HTERT RPE-1 (cell line): ENCODE measurements around the gene TTC21B.
"Not testable (repeated sequence)": the region's sequence is repeated elsewhere in the genome, so short reads cannot be mapped to it uniquely, and the experiment has no call there.

ENCODE experiments used
- in situ Hi-C: fragments of 300-500 bp; cut with MboI; formaldehyde crosslinking; loops from 4 replicates; pipeline ENCODE4 v1.14.3; 2020; ENCODE audit warnings: low sequenced_read_pairs

TTC21B gene

GRCh38 chr2:165953655-165954606 lies at the start of gene TTC21B:
TSS of gene TTC21B (minus strand) at chr2:165953776. CDS start at chr2:165953705, 71 bp downstream.
- in situ Hi-C loops = no loop called here

DNA sequence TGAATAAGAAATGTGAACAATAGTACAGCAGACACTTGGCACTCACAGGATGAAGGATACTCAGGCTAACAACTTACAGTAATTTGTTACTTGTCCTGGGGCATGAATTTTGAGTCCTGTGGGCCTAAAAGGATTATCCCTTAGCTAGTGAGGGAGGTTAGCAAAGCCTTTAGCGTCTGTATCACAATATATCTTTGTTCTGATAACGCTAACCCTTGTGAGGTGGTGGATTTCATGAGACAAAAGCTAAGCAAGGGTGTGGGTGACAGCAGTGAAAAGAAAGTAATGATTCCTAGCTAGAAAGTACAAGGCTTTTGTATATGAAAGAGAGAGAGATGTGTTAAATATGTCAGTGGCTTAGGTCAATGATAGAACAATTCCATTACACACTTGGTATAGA lies 46.8 kb upstream of the TTC21B start:
- in situ Hi-C loops = no loop called here

DNA sequence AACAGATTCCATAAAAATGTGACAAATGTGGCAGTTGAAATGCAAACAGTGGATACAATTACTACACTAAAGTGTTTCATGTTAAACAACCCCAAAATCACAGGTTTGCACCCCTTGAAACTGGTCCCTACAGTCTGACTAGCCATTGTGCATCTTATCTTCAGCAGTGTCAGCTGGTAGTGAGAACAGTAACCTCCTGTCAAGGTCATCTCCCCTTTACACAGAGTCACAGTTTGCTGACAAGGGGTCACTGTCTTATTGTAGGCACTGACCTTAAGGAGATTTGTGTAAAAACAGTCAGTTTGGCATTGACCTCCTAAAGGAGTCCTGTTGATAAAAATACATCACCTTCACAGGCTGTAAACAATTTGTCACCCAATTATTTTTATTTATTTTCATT lies 37.3 kb upstream of the TTC21B start:
- in situ Hi-C loops = no loop called here

DNA sequence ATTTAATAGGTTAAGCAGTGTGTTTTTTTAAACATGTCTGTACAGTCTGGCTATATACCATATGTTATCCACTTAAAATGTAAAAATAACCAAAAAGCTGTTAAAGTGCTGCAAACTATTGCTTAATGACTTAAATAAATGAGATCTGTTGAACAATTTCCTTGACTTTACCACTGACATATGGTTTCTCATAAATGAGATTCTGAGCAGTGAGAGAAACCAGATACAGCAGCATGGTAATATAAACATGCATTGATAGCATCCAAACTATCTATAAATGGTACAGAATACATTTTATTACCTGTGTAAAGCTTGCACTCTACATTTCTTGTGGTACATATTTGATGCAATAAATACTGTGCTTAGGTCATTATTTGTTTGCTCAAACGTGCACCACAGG lies 36.3 kb upstream of the TTC21B start:
- in situ Hi-C loops = no loop called here

DNA sequence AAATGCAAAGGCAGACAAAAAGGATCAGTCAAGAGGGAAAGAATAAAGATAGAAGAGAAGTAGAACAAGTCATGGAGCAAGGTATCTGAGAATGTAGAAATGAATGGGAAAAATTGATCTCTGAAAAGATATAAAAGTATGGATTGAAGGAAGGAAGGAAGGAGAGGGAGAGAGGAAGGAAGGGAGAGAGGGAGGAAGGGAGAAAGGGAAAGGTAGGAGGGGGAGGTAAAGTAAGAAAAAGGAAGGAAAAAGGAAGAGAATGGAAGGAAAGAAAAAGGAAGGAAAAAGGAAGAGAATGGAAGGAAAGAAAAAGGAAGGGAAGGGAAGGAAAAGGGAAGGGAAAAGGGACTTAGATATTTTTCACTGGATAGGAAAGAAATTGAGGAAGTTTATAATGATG lies 31.5 kb upstream of the TTC21B start:
- in situ Hi-C loops = no loop called here

- in situ Hi-C loops = not testable (repeated sequence)
Measured at GRCh38 chr2:165972161-165972560, 18.6 kb upstream of the TTC21B start.

GRCh38 chr2:165970663-165971062 lies 17.1 kb upstream of the TTC21B start:
- in situ Hi-C loops = no loop called here

DNA sequence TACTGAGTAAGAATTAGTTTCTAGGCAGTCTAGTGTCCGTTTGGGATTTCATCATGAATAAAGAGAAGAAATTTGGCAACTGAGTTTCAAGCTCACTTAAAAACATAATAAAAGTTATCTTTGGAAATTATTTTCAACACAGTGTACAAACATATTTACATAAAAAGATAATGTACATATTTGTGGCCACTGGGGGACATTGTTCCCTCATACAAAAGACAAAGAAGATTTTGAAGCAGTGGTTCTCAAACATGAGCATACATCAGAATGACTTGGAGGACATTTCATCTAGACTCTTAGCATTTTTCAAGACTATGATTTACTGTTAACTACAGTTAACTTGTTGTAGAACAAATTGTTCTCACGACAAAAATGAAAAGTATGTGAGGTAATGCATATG lies 15.7 kb upstream of the TTC21B start:
- in situ Hi-C loops = no loop called here

DNA sequence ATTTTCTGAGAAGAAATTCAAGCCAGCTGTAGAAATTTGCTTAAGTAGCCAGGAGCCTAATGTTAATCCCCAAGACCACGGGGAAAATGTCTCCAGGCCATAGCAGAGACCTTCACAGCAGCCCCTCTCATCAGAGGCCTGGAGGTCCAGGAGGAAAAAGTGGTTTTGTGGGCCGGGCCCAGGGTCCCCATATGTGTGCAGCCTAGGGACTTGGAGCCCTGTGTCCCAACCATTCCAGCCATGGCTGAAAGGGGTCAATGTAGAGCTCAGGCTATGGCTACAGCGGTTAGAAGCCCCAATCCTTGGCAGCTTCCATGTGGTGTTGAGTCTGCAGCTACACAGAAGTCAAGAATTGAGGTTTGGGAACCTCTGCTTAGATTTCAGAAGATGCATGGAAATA lies 14.2 kb upstream of the TTC21B start:
- in situ Hi-C loops = no loop called here

DNA sequence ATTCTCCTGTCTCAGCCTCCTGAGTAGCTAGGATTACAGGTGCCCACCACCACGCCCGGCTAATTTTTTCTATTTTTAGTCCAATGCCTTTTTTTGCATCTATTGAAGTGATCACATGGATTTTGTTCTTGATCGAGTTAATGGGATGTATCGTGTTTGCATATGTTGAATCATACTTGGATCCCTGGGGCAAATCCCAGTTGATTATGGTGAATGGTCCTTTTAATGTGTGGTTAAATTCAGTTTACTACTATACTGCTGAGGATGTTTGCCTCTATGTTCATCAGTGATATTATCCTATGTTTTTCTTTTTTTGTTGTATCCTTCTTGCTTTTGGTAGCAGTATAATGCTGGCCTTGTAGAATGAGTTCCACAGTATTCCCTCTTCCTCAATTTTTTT lies 8.2 kb upstream of the TTC21B start:
- in situ Hi-C loops = no loop called here

DNA sequence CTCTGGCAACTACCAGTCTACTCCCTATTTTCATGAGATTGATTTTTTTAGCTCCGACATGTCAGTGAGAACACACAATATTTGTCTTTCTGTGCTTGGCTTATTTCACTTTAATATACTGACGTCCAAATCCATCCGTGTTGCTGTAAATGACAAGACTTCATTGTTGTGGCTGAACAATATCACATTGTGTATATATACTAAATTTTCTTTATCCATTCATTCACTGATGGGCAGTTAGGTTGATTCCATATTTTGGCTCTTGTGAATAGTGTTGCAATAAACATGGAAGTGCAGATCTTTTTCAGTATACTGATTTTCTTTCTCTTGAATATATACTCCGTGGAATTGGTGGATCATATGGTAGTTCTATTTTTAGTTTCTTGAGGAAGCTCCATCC lies 5.8 kb upstream of the TTC21B start:
- in situ Hi-C loops = no loop called here

- in situ Hi-C loops = no loop called here
Measured at GRCh38 chr2:165958313-165958960, 4.9 kb upstream of the TTC21B start.

DNA sequence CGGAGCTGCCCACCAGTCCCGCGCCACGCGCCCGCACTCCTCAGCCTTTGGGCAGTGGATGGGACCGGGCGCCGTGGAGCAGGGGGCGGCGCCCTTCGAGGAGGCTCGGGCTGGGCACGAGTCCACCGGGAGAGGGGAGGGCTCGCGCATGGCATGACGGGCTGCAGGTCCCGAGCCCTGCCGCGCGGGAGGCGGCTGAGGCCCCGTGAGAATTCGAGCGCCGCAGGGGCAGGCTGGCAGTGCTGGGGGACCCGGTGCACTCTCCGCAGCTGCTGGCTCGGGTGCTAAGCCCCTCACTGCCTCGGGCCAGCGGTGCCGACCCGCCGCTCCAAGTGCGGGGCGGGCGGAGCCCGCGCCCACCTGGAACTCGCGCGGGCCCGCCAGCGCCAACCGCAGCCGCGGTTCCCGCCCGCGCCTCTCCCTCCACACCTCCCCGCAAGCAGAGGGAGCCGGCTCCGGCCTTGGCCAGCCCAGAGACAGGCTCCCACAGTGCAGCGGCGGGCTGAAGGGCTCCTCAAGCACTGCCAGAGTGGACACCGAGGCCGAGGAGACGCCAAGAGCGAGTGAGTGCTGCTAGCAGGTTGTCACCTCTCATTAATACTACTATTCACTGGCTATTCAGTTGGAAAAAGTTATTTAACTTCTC lies 3.6 kb upstream of the TTC21B start:
- in situ Hi-C loops = no loop called here

DNA sequence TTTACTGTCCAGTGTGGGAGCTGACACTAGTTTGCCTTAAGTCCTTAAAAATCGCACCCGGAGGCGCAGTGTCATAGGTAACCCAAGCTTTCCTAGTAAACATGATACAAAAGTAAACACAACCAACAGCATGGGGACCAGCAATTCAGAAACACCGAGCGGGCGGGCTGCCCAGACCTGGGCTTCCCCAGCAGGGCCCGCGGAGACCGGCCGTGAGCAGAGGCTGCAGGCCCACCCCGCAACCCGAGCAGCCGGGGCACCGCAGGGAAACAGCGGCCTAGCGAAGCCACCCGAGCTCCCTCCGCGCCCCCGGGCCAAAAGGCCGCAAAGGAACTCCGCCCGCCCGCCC lies 296 bp downstream of the TTC21B start:
- in situ Hi-C loops = no loop called here

DNA sequence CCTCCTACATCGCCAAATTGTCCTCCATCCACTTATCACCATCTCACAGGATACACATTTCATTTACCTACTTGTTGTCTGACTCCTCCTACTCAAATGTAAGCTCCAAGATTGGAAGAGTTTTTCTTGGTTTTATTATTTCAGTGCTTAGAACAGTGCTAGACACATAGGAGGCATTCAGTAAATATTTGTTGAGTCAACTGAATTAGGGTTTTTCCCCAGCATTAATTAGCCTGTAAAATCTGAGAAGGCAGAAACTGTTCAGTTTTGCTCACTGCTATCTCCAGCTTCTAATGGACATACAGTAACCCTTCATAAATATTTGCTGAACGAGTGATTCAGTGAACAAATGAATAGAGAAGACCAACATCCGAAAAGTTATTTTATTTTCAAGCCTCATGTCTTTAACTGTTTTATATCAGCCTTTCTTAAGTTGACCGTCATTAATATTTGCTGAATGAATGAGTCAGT lies 800 bp downstream of the TTC21B start:
- in situ Hi-C loops = no loop called here

DNA sequence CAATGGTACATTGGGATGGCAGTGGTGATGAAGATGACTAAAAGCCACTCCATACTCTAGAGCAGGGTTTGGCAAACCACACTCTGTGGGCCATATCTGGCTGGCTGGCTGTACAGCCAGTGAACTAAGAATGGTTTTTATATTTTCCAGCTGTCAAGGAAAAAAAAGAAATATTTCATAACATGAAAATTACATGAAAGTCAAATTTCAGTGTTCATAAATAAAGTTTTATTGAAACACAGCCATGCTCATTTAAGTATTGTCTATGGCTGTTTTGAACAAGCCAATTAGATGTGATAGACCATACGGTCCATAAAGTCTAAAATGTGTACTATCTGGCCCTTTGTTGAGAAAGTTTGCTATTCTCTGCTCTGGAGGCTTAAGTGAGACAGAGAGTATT lies 1.5 kb downstream of the TTC21B start:
- in situ Hi-C loops = no loop called here

GRCh38 chr2:165950438-165950837 lies 3.1 kb downstream of the TTC21B start:
- in situ Hi-C loops = no loop called here

GRCh38 chr2:165941827-165942226 lies 11.7 kb downstream of the TTC21B start:
- in situ Hi-C loops = no loop called here

DNA sequence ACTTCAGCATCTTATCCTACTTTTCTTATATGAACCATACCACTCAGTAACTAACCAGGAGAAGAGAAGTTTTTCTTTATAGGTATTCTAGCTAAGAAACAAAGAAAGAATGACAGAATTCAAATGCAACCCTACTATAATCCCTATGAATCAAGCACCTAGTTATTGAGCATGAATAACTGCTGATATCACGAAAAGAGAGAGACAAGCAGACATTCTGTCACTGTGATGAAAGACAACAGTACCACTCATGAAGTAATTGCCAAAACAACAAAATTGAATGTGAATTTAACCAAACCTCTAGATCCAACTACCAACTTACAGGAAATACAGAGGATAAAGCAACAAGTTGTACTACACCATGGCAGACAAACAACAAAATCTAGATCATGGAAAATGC lies 15.3 kb downstream of the TTC21B start:
- in situ Hi-C loops = no loop called here

DNA sequence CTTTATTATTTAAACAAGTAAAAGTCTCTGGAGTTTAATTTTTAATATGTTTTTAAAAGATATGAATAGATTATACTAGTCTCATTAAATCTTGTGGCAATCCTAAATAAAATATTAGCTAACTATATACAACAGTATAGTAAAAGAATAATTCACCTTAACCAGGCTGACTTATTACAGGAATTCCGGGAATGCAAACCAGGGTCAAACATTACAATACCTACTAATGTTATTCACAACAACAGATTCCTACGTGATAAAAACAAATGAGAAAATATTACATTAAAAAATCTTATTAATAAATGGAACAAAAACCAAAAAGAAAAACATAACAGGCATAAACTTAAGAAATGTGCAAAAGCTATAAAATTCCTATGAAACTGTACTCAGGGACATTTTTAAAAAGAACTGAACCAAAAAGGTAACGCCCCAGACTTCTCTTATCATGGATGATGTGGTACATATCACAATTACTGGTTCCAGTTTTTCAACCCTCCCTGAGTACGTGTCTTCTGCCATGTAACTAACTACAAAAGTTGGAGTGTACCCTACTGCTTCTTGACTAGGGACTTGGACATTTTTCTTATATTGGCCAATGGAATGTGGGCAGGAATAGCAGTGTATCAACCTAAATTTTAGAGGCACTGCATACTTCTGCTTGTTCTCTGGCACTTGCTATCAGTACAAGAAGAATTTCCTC lies 20.2 kb downstream of the TTC21B start:
- in situ Hi-C loops = no loop called here

DNA sequence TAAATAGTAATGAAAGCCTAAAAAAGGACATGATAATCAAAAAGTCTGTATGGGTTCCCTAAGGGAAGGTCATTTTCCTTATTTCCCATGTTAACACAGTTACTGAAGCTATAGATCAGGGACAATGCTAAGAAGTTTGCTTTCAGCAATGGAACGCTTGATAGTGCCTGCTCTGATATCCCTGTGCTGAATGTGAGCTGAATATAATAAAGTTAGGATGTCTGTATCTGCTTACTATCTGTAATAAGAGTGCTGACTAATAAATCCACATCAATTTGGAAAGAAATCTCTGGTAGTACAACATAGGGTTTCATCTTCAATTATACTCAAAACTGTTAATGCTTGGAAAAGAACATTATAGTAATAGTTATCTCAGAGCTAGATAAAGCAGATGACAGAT lies 25.8 kb downstream of the TTC21B start:
- in situ Hi-C loops = no loop called here
